ENCODE data around the gene NNT. TPM values are rescaled to one million over a fixed set of nuclear protein-coding genes. Genes with fewer than 3 reads are reported as not detected.
A peak's percentile ranks its signal among the peaks of the same experiment; 100 is the strongest.
"Not testable (repeated sequence)": the region's sequence is repeated elsewhere in the genome, so short reads cannot be mapped to it uniquely, and the experiment has no call there.

The NNT gene
- total RNA-seq, 4 donors from 2014 or later: 21.9 to 93.0 (median 48.8) TPM

- Histone ChIP-seq H3K27ac (no peak overlapping the region), H3K36me3 (no peaks in the 10 kb centered on the region), H3K4me1 (no peaks in the 10 kb centered on the region), H3K4me3 (no peak overlapping the region), H3K27me3 (no peaks in the 10 kb centered on the region), H3K9me3 (no peaks in the 10 kb centered on the region)
- TF ChIP-seq POLR2A (IDR thresholded peaks at IDR 0.05) (no peak), POLR2AphosphoS5 (IDR thresholded peaks at IDR 0.05) (no peak), EP300 (IDR thresholded peaks at IDR 0.05; ENCODE audit: low read depth) (no peak), CTCF (IDR thresholded peaks at IDR 0.05) (no peak)
- intact Hi-C loops (cut with DNase I; ENCODE audit: low total_unique reads) (no loop called here), in situ Hi-C loops (cut with MboI; ENCODE audit: low pct_ligation_motif_present in 1 of 4, low pct_unique_long_range_greater_than_20kb in 1 of 4, low sequenced_read_pairs in 3 of 4) (loop anchor here in 2 of 4 donors (10.0 to 25.0 kb wide), 2 partner anchors 1046 to 1059 kb away; no protein-coding TSS in a partner anchor)
- WGBS, 2 donors (ENCODE audit: low coverage in 1 of 2): 64 to 66% methylated on average over 3 of the region's 3 CpGs
- no peak for DNase-seq
Observed at GRCh38 chr5:43728581-43728980, 125.6 kb downstream of the NNT start.

- in situ Hi-C loops (cut with MboI; ENCODE audit: low pct_ligation_motif_present in 1 of 4, low pct_unique_long_range_greater_than_20kb in 1 of 4, low sequenced_read_pairs in 3 of 4) (loop anchor here in 2 of 4 donors (10.0 to 25.0 kb wide), 2 partner anchors 1045 to 1057 kb away; no protein-coding TSS in a partner anchor), intact Hi-C loops (cut with DNase I; ENCODE audit: low total_unique reads) (no loop called here)
- no peaks in the 10 kb centered on the region for H3K9me3 ChIP-seq
- no peaks in the 10 kb centered on the region for H3K36me3 ChIP-seq
- WGBS, 2 donors (ENCODE audit: low coverage in 1 of 2): 27 to 39% methylated on average over 2 of the region's 2 CpGs
- no peak overlapping the region for H3K27ac ChIP-seq
- no peak for DNase-seq
- H3K4me3 ChIP-seq: no peak overlapping the region
- no peaks in the 10 kb centered on the region for H3K4me1 ChIP-seq
- no peak for TF ChIP-seq POLR2A (IDR thresholded peaks at IDR 0.05)
- TF ChIP-seq CTCF (IDR thresholded peaks at IDR 0.05): peak; percentile 26 to 49 (median 42)
- no peak for TF ChIP-seq POLR2AphosphoS5 (IDR thresholded peaks at IDR 0.05)
- H3K27me3 ChIP-seq: no peaks in the 10 kb centered on the region
Observed at GRCh38 chr5:43729846-43730478, 127.0 kb downstream of the NNT start.

- no peaks in the 10 kb centered on the region for H3K36me3 ChIP-seq
- intact Hi-C loops (cut with DNase I; ENCODE audit: low total_unique reads): no loop called here
- H3K27ac ChIP-seq: no peak overlapping the region
- no peak overlapping the region for H3K4me3 ChIP-seq
- no peaks in the 10 kb centered on the region for H3K27me3 ChIP-seq
- H3K9me3 ChIP-seq: no peaks in the 10 kb centered on the region
- no peak for TF ChIP-seq CTCF (IDR thresholded peaks at IDR 0.05)
- no peak for TF ChIP-seq EP300 (IDR thresholded peaks at IDR 0.05; ENCODE audit: low read depth)
- TF ChIP-seq POLR2AphosphoS5 (IDR thresholded peaks at IDR 0.05): no peak
- TF ChIP-seq POLR2A (IDR thresholded peaks at IDR 0.05): no peak
- in situ Hi-C loops (cut with MboI; ENCODE audit: low pct_ligation_motif_present in 1 of 4, low pct_unique_long_range_greater_than_20kb in 1 of 4, low sequenced_read_pairs in 3 of 4): loop anchor here in 1 of 4 donors (25.0 kb wide), 1 partner anchor 1056 kb away; no protein-coding TSS in a partner anchor
- WGBS, 2 donors (ENCODE audit: low coverage in 1 of 2): 65 to 69% methylated on average over 2 of the region's 2 CpGs
- H3K4me1 ChIP-seq: no peaks in the 10 kb centered on the region
- no peak for DNase-seq
Observed at GRCh38 chr5:43730832-43731342, 127.9 kb downstream of the NNT start.

GRCh38 chr5:43731573-43731972 lies 128.6 kb downstream of the NNT start:
- in situ Hi-C loops (cut with MboI; ENCODE audit: low pct_ligation_motif_present in 1 of 4, low pct_unique_long_range_greater_than_20kb in 1 of 4, low sequenced_read_pairs in 3 of 4) (loop anchor here in 1 of 4 donors (25.0 kb wide), 1 partner anchor 1056 kb away; no protein-coding TSS in a partner anchor), intact Hi-C loops (cut with DNase I; ENCODE audit: low total_unique reads) (no loop called here)
- Histone ChIP-seq H3K9me3 (no peaks in the 10 kb centered on the region), H3K4me3 (no peak overlapping the region), H3K27me3 (no peaks in the 10 kb centered on the region), H3K4me1 (no peaks in the 10 kb centered on the region), H3K27ac (no peak overlapping the region), H3K36me3 (no peaks in the 10 kb centered on the region)
- TF ChIP-seq POLR2A (IDR thresholded peaks at IDR 0.05): no peak
- DNase-seq: no peak
- 59% methylated on average over 1 of the region's 1 CpG for WGBS, 2 donors (ENCODE audit: low coverage in 1 of 2)

- in situ Hi-C loops (cut with MboI; ENCODE audit: low pct_ligation_motif_present in 1 of 4, low pct_unique_long_range_greater_than_20kb in 1 of 4, low sequenced_read_pairs in 3 of 4): loop anchor here in 1 of 4 donors (25.0 kb wide), 1 partner anchor 1041 kb away; no protein-coding TSS in a partner anchor
- 94% methylated on average over 27 of the region's 32 CpGs; no CpG with 5 or more reads in 1 of the 2 donors for WGBS, 2 donors (ENCODE audit: low coverage in 1 of 2)
- intact Hi-C loops (cut with DNase I; ENCODE audit: low total_unique reads); H3K4me3 ChIP-seq; H3K36me3 ChIP-seq; DNase-seq; H3K4me1 ChIP-seq; H3K27me3 ChIP-seq; H3K9me3 ChIP-seq; H3K27ac ChIP-seq: not testable (repeated sequence)
Observed at GRCh38 chr5:43745923-43746548, 143.1 kb downstream of the NNT start.
